Mesenchymal stem cell (in vitro differentiated cells and primary cell): Measurements from ENCODE around the gene POU5F1.
A peak's percentile ranks its signal among the peaks of the same experiment; 100 is the strongest.

Experiments
- DNase-seq: peaks from one replicate; pipeline ENCODE4 v3.0.0-alpha.2; 2013
- H2AFZ ChIP-seq: one replicate; pipeline ENCODE4 v1.6.1; 2013; ENCODE audit warnings: low read depth, mild to moderate bottlenecking, control low read depth, inconsistent platforms, low read length, moderate library complexity
- H2AK5ac ChIP-seq: 2 replicates; pipeline ENCODE4 v1.6.1; 2013; ENCODE audit warnings: low read length, moderate library complexity, mild to moderate bottlenecking, inconsistent platforms; ENCODE audit not compliant: severe bottlenecking
- H2BK120ac ChIP-seq: one replicate; pipeline ENCODE4 v1.6.1; 2013; ENCODE audit warnings: low read depth, mild to moderate bottlenecking, inconsistent platforms, low read length, moderate library complexity
- H2BK12ac ChIP-seq, 2 experiments: one replicate each; pipeline ENCODE4 v1.6.1; 2013; ENCODE audit warnings: inconsistent platforms in 2 of 2, low read length in 2 of 2, mild to moderate bottlenecking in 2 of 2, moderate library complexity in 2 of 2, control low read depth in 1 of 2
- H2BK15ac ChIP-seq: one replicate; pipeline ENCODE4 v1.6.1; 2013; ENCODE audit warnings: mild to moderate bottlenecking, low read depth, inconsistent platforms; ENCODE audit not compliant: poor library complexity, severe bottlenecking
- H2BK5ac ChIP-seq: 2 replicates; pipeline ENCODE4 v1.6.1; 2013; ENCODE audit warnings: low read depth, mild to moderate bottlenecking, low read length, control low read depth, inconsistent platforms; ENCODE audit not compliant: poor library complexity, severe bottlenecking
- H3K14ac ChIP-seq, 2 experiments: one replicate each; pipeline ENCODE4 v1.6.1; 2013; ENCODE audit warnings: inconsistent platforms in 2 of 2, low read length in 2 of 2, control low read depth in 1 of 2, mild to moderate bottlenecking in 1 of 2, moderate library complexity in 1 of 2
- H3K18ac ChIP-seq, 2 experiments: one replicate each; pipeline ENCODE4 v1.6.1; 2013; ENCODE audit warnings: inconsistent platforms in 2 of 2, low read length in 2 of 2, control low read depth in 1 of 2, low read depth in 1 of 2, mild to moderate bottlenecking in 1 of 2
- H3K23ac ChIP-seq, 2 experiments: one replicate each; pipeline ENCODE4 v1.6.1; 2013; ENCODE audit warnings: inconsistent platforms in 2 of 2, low read length in 2 of 2, mild to moderate bottlenecking in 2 of 2, moderate library complexity in 2 of 2, control low read depth in 1 of 2
- H3K27ac ChIP-seq: 2 replicates; pipeline ENCODE4 v1.5.1; 2013; ENCODE audit warnings: mild to moderate bottlenecking, moderate library complexity, low read length, control low read depth, inconsistent platforms; ENCODE audit not compliant: poor library complexity, severe bottlenecking
- H3K27me3 ChIP-seq, 2 experiments: 2 replicates each; pipeline versions ENCODE4 v1.6.1 to v1.7.0; 2013; ENCODE audit warnings: low read length in 2 of 2, mild to moderate bottlenecking in 2 of 2, moderate library complexity in 2 of 2, control low read depth in 1 of 2, inconsistent platforms in 1 of 2; ENCODE audit not compliant: control insufficient read depth in 1 of 2, insufficient read depth in 1 of 2
- H3K36me3 ChIP-seq, 2 experiments: 2 replicates each; pipeline versions ENCODE4 v1.6.1 to v1.7.0; 2013; ENCODE audit warnings: low read length in 2 of 2, control low read depth in 1 of 2, inconsistent platforms in 1 of 2, low read depth in 1 of 2, mild to moderate bottlenecking in 1 of 2; ENCODE audit not compliant: insufficient read depth in 2 of 2, control insufficient read depth in 1 of 2
- H3K4ac ChIP-seq, 2 experiments: one replicate each; pipeline ENCODE4 v1.6.1; 2013; ENCODE audit warnings: inconsistent platforms in 2 of 2, low read length in 2 of 2, mild to moderate bottlenecking in 2 of 2, moderate library complexity in 2 of 2, control low read depth in 1 of 2, low read depth in 1 of 2
- H3K4me1 ChIP-seq: 2 replicates; pipeline ENCODE4 v1.6.1; 2013; ENCODE audit warnings: low read depth, low read length, control low read depth; ENCODE audit not compliant: control insufficient read depth, insufficient read depth
- H3K4me2 ChIP-seq: 2 replicates; pipeline ENCODE4 v1.6.1; 2013; ENCODE audit warnings: low read length, mild to moderate bottlenecking, inconsistent platforms; ENCODE audit not compliant: poor library complexity, severe bottlenecking
- H3K4me3 ChIP-seq, 2 experiments: 2 replicates each; pipeline versions ENCODE4 v1.5.1 to v1.7.0; 2013; ENCODE audit warnings: low read length in 2 of 2, mild to moderate bottlenecking in 2 of 2, control low read depth in 1 of 2, low read depth in 1 of 2; ENCODE audit not compliant: insufficient read depth in 1 of 2
- H3K79me1 ChIP-seq: replicated peaks from 2 replicates; pipeline ENCODE4 v1.6.1; 2013; ENCODE audit warnings: mild to moderate bottlenecking, control low read depth, low read length, inconsistent platforms; ENCODE audit not compliant: poor library complexity, severe bottlenecking
- H3K9ac ChIP-seq: 2 replicates; pipeline ENCODE4 v1.7.0; 2013; ENCODE audit warnings: mild to moderate bottlenecking, low read length, moderate library complexity
- H3K9me3 ChIP-seq: 2 replicates; pipeline ENCODE4 v1.7.0; 2013; ENCODE audit warnings: mild to moderate bottlenecking, low read length; ENCODE audit not compliant: control insufficient read depth
- H4K8ac ChIP-seq: one replicate; pipeline ENCODE4 v1.6.1; 2013; ENCODE audit warnings: inconsistent platforms, mild to moderate bottlenecking, low read length, moderate library complexity
- H4K91ac ChIP-seq: one replicate; pipeline ENCODE4 v1.6.1; 2013; ENCODE audit warnings: mild to moderate bottlenecking, low read length, inconsistent platforms
- WGBS: methylation state at CpG from one replicate; pipeline ENCODE4 v1.1.7; 2013; ENCODE audit warnings: mixed read lengths; 5-methylcytosine and 5-hydroxymethylcytosine counted together

POU5F1 gene

DNA sequence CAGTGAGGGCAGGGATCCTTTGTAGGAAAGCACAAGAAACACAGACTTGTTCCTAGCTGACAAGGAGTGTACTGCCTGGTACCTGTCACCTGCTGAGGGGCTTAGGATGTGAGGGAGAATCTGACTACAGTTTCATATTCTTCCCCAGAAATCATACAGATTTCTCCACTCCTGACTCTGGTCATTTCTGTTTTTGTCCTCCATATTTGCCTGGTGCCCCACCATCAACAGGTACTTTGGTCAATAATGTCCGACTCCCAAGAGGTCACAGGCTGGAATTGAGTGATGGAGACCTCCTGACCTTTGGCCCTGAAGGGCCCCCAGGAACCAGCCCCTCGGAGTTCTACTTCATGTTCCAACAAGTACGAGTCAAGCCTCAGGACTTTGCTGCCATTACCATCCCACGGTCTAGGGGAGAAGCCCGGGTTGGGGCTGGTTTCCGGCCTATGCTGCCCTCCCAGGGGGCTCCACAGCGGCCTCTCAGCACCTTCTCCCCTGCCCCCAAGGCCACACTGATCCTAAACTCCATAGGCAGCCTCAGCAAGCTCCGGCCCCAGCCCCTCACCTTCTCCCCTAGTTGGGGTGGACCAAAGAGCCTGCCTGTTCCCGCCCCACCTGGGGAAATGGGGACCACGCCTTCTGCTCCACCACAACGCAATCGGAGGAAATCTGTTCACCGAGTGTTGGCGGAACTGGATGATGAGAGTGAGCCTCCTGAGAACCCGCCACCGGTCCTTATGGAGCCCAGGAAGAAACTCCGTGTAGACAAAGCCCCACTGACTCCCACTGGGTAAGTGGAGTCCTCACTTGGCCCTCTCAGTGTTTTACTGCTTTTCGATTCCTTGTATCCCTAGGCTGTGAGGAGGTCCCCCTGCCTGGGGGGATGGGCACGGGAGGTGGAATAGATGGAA, 9.0 kb downstream of the POU5F1 start:
- Histone ChIP-seq H4K8ac (no peak overlapping the region), H3K18ac (no peak overlapping the region), H2BK120ac (no peak overlapping the region), H3K27ac (no peak overlapping the region), H3K27me3 (no peaks in the 10 kb centered on the region), H3K4me2 (no peak overlapping the region), H3K9ac (no peak overlapping the region), H3K9me3 (no peaks in the 10 kb centered on the region), H3K36me3 (peaks cover 10 to 32% of the 10 kb centered on the region in 2 experiments), H2BK5ac (no peak overlapping the region), H3K4ac (no peak overlapping the region), H3K4me3 (no peak overlapping the region), H3K14ac (no peak overlapping the region), H3K23ac (no peak overlapping the region), H4K91ac (no peak overlapping the region), H2BK15ac (no peak overlapping the region), H2BK12ac (no peak overlapping the region), H2AFZ (no peak overlapping the region), H3K79me1 (peaks cover 30% of the 10 kb centered on the region), H3K4me1 (peaks cover 14% of the 10 kb centered on the region), H2AK5ac (no peak overlapping the region)
- 97% methylated on average over 19 of the region's 19 CpGs for WGBS
- DNase-seq = no peak

DNA sequence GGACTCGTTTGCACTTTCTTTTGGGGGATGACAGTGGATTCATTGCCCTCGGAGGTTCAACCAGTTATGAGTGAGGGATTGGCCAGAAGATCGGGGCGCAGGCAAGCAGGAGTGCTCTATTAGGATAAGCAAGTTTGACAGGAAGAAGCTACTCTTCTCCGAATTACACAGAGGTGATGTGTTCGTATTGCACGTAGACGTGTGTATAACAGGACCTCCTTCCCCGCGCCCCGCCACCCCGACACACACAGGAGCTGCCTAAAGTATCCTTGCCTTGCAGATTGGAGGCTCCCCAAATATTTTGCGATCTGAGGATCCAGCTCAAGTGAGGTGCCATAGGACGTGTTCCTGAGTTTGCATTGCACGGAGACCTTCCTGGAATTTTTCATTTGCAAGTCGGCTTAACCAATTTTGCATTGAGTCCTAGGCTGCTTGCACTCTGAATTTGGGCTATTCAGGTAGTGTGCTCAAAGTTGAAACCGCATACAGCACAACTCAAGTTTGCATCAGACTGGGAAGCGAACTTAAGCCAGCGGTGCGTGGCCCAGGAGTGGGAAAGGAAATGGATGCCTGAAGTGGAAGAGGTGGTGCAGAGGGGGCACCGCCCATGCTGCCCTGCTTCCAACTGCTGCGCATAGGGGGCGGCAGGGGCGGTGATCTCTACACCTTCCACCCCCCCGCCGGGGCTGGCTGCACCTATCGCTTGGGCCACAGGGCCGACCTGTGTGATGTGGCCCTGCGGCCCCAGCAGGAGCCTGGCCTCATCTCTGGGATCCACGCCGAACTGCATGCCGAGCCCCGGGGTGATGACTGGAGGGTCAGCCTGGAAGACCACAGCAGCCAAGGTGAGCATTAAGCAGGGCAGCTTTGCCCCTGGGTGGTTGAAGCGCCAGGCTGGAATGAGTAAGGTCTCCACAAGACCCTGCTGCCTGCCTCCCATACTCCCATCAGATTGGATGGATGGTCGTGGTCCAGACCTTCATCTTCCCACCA, 11.3 kb downstream of the POU5F1 start:
- Histone ChIP-seq H3K36me3 (peaks cover 26 to 27% of the 10 kb centered on the region in 2 experiments), H3K27ac (peak overlapping the region; percentile 3), H3K18ac (no peak overlapping the region)

DNA sequence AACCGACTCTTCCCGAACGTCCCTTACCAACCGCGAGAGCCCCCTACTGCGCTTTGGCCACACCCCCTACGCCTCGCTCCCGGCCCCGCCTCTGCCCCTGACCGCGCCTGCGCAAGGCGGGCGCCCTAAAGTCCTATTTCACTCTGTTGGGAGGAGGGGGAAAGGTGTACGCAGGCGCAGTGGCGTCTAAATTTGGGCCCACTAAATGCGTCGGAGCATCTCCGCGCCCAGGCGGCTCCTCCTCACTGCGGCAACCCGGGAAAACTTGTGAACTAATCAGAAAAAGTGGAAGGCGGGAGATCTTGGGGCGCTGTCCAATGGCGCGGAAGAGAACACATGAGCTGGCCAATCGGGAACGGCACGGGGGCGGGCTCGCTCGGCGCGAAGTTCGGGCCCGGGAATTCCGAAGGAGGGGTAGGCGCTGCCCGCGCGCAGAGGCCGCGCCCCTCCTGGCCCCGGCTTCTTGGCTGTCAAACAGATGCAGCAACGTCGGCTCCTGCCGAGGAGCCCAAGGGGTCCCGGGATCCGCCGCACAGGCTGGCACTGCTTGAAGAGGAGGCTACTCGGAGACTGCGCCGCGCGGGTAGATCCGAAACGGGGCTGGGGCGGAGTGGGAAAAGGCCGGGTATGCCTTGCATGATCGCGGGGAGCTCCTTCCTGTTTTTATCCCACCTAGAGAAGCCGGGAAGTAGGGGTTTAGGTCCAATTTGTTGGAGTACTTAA, 12.2 kb downstream of the POU5F1 start, which contains the start of gene TCF19:
Gene TCF19 (plus strand): TSS at position 450 of the 723 bp plus-strand sequence. CDS start 881 bp downstream, outside the sequence.
- Histone ChIP-seq H3K9ac (peak within 1 kb of the TSS; percentile 91), H3K4me1 (peaks cover 14% of the 10 kb centered on the region), H3K4ac (peak within 1 kb of the TSS; percentile 66 to 69), H3K27ac (peak within 1 kb of the TSS; percentile 72), H3K18ac (peak within 1 kb of the TSS in 1 of 2 experiments; percentile 52), H2BK15ac (no peak within 1 kb of the TSS), H3K79me1 (peaks cover 31% of the 10 kb centered on the region), H3K36me3 (peaks cover 24 to 32% of the 10 kb centered on the region in 2 experiments), H3K27me3 (no peaks in the 10 kb centered on the region), H2BK5ac (peak within 1 kb of the TSS; percentile 35), H3K4me2 (peak within 1 kb of the TSS; percentile 89), H2AFZ (peak within 1 kb of the TSS; percentile 21), H2BK12ac (no peak within 1 kb of the TSS), H4K91ac (no peak within 1 kb of the TSS), H3K23ac (no peak within 1 kb of the TSS), H2BK120ac (no peak within 1 kb of the TSS), H3K14ac (peak within 1 kb of the TSS in 1 of 2 experiments; percentile 88), H4K8ac (peak within 1 kb of the TSS; percentile 88), H3K9me3 (no peaks in the 10 kb centered on the region), H3K4me3 (peak within 1 kb of the TSS; percentile 74 to 90), H2AK5ac (peak within 1 kb of the TSS; percentile 76)
- DNase-seq = peak; percentile 99
- WGBS = under 1% methylated on average over 65 of the region's 65 CpGs

More for the DNA sequence above, 11.3 kb downstream of the POU5F1 start:
- no peak overlapping the region for H4K91ac ChIP-seq
- no peak overlapping the region for H2BK5ac ChIP-seq
- H3K4ac ChIP-seq = no peak overlapping the region
- H3K4me1 ChIP-seq = peaks cover 14% of the 10 kb centered on the region
- no peak overlapping the region for H2BK120ac ChIP-seq
- H2BK12ac ChIP-seq = no peak overlapping the region
- peak overlapping the region; percentile 89 for H3K4me2 ChIP-seq
- no peak overlapping the region for H3K23ac ChIP-seq
- peak; percentile 13 for DNase-seq
- H3K14ac ChIP-seq = no peak overlapping the region
- H3K9ac ChIP-seq = peak overlapping the region; percentile 65
- H2AFZ ChIP-seq = peak overlapping the region; percentile 21
- H4K8ac ChIP-seq = no peak overlapping the region
- peak overlapping the region; percentile 74 to 90 for H3K4me3 ChIP-seq
- no peaks in the 10 kb centered on the region for H3K9me3 ChIP-seq
- H3K27me3 ChIP-seq = no peaks in the 10 kb centered on the region
- no peak overlapping the region for H2BK15ac ChIP-seq
- peaks cover 33% of the 10 kb centered on the region for H3K79me1 ChIP-seq
- H2AK5ac ChIP-seq = no peak overlapping the region
- 14% methylated on average over 33 of the region's 35 CpGs for WGBS
